GM18508 (cell line): Measurements from ENCODE around the gene NDUFV1.
"Not testable (repeated sequence)": the region's sequence is repeated elsewhere in the genome, so short reads cannot be mapped to it uniquely, and the experiment has no call there.

ENCODE experiments used
- ATAC-seq: cut with Tn5 transposase; IDR thresholded peaks from one replicate; pipeline ENCODE4 v1.9.1; 2021; ENCODE audit warnings: moderate number of reproducible peaks; ENCODE audit not compliant: insufficient read depth, unreplicated experiment

Gene NDUFV1

DNA sequence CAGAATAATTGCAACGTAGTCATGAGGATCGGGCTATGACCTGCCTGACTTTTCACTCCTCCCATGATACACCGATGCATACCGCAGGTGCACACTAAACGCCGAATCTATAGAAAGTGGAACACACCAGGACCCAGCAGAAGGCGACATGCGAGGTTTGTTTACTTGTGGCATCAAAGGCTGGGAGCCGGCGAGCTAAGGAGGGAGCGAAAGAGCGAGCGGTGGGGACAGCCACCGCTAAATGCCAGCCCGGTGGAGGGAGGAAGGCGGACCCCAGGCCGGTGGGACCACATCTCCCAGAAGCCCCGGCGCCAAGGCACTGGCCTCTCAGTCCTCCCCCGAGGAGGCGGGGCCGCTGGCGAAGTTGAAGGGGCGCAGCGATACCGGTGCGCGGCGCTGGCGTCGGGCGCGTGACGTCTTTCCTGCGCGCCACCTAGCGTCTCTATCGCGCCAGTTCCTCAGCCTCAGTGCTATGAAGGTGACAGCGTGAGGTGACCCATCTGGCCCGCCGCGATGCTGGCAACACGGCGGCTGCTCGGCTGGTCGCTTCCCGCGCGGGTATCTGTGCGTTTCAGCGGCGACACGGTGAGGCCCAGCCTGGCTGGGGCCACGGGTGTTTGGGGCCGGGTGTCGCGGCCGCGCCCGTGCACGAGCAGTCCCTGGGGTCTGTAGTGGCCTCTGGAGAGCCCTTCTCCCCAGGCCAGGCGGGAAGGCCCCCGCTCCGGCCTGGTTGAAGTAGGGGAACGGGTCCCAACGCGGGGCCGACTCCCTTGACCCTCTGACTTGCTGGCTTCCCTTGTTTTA lies at the start of gene NDUFV1:
Gene NDUFV1, plus strand, starts transcription at position 445 of the 804 bp plus-strand sequence. Its CDS starts 69 bp downstream, at position 514.
- peak; percentile 63 for ATAC-seq

DNA sequence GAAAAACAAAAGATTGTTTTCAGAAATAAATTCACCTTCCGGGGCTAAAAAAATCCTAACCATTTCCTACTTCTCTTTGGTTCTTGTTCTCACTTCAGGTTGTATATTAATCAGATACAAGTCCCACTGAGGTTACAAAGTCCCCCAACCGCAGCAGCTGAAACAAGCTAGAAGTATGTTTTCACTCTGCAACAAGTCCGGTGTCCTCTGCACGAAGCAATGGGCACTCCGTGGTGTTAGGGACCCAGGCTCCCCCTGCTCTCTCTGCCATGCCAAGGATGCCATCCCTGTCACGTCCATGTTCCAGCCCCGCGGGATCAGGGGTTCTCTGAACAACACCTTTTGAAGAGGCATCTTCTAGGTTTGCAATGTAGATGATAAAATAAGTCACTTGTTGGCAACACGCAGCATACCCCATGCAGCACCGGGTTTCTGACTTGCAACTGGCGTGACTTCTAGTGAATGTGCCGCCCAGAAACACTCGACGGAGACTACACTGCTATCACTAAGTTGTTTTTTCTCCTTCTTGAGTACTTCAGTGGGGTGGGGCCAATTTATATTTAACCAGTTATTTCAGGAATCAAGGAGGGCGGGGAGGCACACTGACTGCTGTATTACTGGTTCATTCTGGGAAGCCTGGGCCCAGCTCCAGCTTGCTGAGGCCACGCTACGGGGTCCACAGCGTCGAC lies 48.5 kb upstream of the NDUFV1 start:
- no peak for ATAC-seq

DNA sequence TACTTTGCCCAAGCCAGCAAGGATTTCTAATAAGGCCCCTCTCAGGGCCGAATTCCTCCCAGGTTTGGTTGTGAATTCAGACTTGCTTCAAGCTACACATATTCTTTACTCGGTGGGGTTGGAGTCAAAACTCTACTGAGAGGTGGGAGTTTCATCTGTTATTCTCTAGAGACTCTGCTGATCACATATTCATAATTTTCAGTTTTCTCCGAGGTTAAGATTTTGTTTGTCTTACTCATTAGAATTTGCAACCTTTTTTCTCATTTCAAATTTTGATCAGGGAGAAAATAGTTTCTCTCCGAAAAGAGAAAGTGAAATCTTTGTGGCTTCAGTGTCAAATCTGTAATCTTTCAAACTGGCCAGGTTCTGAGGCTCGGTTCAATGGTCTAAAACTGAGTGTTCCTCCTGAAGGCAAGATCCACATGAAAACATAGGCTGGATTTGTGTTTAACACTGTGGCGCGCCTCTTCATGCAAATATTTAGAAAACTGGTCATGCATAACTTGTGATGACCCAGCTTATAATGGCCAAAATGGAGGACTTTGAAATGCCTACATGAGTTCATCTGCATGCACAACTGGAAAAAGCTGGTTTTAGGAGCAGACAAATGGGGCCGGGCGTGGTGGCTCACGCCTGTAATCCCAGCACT lies 44.6 kb upstream of the NDUFV1 start:
- peak; percentile 44 for ATAC-seq

DNA sequence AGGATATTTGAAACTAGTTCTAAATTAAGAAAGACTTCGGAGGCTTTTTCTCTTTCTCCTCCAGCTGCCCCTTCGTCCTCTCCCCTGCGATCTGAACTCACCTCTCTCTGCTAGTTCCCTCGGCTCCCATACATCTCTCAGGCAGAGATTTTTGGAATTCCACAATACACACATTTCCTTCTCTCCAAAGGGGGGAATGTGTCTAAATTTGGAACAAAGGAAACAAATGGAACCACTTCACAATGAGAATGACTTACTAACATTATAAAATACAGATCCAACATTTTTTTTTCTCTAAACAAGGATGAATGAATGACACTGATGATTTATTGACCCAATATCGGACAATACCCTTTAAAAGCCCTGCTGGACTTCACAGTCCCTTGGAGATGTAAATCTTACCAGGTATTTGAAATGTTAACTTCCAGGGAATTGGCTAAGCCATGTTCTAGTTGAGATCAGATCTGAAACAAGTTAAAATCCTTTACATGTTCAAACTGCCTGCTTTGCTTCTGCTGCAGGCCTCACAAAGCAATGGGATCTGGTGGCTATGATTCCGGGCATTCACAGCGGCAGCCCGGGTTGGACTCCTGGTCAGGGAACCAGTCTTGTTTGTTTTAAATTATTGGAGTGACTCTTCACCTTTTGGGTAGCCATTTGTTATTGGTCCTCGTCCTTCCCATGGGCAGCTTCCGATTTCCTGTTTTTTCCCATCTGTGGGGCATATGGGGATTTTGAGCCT lies 43.6 kb upstream of the NDUFV1 start:
- no peak for ATAC-seq

DNA sequence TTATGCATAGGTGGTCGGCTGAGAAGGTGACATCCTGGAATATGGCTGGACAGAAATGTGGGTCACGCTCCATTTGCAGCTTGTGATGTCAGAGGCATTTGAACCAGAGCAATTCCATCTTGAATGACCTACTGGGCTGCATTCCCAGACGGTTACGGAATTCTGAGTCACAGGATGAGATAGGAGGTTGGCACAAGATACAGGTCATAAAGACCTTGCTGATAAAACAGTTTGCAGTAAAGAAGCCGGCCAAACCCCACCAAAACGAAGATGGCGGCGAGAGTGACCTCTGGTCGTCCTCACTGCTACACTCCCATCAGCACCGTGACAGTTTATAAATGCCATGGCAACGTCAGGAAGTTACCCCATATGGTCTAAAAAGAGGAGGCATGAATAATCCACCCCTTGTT lies 43.0 kb upstream of the NDUFV1 start:
- ATAC-seq: not testable (repeated sequence)

DNA sequence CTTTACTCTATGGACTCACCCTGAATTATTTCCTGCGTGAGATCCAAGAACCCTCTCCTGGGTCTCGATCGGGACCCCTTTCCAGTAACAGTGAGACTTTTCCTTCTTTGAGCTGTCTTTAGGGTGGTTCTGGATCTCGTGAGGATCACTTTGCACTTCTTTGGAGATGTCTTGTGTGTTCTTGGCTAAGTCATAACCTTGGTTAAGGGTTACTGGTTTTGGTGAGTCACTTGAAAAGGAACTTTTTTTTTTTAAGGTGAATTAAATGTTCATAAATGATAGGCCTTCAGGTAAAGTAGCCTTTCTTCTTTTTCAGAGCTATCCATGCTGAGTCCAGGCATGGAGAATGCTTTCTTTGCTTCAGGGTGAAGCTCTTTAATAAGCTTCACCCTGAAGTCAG lies 42.5 kb upstream of the NDUFV1 start:
- ATAC-seq: no peak

DNA sequence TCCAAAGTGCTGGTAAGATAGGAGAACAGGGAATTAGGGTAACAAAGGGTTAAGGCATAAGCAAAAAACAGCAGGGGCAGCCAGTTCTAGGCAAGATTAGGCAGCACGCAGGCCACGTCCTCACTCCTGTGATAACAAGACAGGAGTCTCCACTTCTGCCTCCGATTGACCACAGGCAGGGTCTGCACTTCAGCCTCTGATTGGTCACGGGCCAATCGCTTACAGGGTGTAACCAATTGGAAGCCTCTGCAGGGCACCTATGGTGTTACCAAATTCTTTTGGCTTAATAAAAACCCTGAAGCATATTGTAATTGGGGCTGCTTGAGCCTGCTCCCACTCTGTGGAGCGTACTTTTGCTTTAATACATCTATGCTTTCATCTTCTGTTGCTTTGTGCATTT lies 35.3 kb upstream of the NDUFV1 start:
- ATAC-seq: no peak

DNA sequence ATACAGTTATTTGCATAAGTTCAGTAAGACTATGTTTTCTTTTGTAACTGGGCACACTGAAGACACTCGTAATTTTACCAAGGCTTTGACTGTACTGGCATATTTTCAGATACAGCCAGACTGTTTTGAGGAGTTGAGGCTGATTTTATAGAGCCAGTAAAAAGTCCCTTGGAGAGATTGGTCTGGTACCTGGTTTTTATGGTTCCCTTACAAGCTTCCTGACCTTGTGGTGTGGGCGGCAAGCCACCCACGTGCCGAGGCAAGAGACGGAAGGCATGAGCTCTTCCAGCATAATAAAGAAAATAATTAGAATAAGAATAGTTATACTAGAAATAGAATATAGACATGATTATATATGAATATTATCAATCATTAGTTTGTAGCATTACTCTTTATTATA lies 34.4 kb upstream of the NDUFV1 start:
- ATAC-seq: no peak

DNA sequence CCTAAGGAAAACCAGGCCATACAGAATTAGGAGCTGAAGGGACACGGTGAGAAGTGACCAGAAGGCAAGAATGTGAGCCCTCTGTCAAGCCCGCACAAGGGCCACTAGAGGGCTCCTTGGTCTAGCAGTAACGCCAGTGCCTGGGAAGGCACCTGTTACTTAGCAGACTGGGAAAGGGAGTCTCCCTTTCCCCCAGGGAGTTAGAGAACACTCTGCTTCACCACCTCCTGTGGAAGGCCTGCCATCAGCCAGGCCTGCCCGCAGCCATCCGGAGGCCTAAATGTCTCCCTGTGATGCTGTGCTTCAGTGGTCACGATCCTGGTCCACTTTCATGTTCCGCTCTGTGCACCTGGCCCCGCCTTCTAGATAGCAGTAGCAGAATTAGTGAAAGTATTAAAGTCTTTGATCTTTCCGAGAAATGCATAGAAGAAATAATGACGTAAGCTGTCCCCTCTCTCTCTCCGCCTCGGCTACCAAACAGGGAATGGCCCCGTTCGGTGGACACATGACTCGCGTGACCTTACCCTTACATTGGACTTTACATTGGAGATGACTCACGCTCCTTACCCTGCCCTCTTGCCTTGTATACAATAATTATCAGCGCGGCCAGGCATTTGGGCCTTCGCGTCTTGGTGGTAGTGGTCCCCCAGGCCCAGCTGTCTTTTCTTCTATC lies 33.9 kb upstream of the NDUFV1 start:
- ATAC-seq: no peak

DNA sequence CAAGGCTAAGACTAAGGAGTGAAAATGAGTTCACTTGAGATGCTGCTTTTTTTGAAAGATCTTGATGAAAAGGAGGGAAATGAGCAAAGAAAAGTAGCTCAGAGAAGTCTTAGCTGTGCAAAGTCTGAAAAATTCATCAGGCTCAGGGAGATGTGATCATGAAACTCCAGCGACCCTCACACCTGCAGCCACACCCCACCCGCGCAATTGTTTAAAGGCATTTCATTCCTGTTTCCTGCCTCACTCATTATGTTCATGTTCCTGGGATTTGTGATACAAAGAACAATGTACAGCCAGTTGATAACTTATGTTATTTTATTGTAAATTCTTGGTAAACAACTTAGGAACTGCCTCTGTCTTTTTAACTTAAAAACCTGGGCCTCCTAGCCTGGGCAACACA lies 31.8 kb upstream of the NDUFV1 start:
- no peak for ATAC-seq

DNA sequence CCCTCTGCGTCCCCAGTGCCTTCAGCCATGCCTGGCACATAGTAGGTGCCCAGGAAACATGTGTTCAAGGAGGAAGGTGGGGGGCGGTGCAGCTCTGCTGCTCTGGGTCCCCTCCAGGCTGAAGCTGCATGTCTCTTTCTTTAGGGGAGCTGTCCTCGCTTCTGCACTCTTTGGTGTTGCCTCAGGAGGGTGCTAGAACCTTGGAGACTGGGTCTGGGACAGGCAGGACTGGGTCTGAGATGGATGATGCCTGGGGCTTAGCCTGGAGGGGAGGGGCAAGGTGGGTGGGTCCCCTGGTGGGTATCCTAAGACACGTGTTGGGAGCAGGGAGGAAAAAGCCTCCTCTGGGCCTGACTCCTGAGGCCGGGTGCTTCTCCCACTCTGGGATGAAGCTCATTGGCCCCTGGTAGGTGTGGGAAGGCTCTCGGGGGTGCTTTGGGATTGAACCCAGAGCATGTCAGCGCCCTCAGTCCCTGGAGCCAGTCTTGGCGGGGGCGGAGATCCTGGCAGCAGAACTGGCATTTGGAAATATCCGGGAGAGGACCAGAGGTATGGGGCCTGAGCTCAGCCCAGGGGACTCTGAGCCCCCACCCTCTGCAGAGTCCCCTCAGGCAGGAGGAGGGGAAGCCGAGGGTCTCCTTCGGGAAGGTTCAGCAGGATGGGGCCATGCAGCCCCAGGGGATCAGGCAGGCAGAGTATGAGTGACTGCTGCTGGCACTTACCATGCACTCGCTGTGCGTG lies 29.8 kb upstream of the NDUFV1 start:
- ATAC-seq: no peak

DNA sequence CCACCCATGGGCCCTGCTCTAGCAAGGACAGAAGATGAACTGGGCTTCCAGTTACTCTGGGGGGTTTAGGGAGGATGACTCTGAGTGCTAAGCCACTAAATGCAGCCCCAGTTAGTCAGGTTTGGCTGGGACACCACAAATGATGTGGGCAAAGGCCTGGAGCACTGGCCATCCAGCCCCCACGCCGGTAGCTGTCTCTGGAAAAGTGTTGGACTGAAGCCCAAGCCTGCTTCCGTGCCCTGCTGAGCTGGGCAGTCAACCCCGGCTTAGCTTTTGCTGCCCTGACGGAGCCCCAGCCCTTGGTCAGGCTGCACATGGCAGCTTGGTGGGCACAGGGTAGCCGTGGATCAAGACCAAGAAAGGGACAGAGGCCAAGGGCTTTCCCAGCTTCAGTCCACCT lies 28.8 kb upstream of the NDUFV1 start:
- no peak for ATAC-seq

DNA sequence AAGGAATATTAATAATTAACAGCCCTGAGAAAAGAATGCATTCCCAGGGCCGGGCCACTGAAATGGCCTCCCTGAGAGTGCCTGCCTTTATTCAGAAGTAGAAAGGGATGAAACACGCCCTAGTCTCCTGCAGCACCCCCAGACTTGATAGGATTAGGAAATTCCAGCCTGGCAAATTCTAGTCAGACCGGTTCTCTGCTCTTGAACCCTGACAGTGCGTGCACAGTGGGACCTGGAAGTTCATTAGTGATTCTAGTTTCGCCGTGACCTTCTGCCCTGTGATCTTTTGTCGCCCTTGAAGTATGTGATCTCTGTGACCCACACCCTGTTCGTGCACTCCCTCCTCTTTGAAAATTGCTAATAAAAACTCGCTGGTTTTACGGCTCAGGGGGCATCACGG lies 25.3 kb upstream of the NDUFV1 start:
- ATAC-seq: no peak

DNA sequence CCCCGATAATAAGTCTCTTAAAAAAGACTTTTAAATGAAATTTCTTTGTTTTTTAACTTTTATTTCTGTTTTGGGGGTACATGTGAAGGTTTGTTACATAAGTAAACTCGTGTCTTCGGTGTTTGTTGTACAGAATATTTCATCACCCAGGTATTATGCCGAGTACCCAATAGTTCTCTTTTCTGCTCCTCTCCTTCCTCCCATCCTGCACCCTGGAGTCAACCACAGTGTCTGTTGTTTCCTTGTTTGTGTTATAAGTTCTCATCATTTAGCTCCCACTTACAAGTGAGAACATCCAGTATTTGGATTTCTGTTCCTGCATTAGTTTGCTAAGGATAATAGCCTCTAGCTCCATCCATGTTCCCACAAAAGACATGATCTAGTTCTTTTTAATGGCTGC lies 24.7 kb upstream of the NDUFV1 start:
- no peak for ATAC-seq

DNA sequence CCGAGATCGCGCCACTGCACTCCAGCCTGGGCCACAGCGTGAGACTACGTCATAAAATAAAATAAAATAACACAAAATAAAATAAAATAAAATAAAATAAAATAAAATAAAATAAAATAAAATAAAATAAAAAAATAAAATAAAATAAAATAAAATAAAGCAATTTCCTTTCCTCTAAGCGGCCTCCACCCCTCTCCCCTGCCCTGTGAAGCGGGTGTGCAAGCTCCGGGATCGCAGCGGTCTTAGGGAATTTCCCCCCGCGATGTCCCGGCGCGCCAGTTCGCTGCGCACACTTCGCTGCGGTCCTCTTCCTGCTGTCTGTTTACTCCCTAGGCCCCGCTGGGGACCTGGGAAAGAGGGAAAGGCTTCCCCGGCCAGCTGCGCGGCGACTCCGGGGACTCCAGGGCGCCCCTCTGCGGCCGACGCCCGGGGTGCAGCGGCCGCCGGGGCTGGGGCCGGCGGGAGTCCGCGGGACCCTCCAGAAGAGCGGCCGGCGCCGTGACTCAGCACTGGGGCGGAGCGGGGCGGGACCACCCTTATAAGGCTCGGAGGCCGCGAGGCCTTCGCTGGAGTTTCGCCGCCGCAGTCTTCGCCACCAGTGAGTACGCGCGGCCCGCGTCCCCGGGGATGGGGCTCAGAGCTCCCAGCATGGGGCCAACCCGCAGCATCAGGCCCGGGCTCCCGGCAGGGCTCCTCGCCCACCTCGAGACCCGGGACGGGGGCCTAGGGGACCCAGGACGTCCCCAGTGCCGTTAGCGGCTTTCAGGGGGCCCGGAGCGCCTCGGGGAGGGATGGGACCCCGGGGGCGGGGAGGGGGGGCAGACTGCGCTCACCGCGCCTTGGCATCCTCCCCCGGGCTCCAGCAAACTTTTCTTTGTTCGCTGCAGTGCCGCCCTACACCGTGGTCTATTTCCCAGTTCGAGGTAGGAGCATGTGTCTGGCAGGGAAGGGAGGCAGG lies 23.2 kb upstream of the NDUFV1 start, which contains the start of gene GSTP1:
Gene GSTP1, plus strand, starts transcription at position 566 of the 958 bp plus-strand sequence. Its CDS starts 32 bp downstream, at position 598.
- no peak for ATAC-seq

DNA sequence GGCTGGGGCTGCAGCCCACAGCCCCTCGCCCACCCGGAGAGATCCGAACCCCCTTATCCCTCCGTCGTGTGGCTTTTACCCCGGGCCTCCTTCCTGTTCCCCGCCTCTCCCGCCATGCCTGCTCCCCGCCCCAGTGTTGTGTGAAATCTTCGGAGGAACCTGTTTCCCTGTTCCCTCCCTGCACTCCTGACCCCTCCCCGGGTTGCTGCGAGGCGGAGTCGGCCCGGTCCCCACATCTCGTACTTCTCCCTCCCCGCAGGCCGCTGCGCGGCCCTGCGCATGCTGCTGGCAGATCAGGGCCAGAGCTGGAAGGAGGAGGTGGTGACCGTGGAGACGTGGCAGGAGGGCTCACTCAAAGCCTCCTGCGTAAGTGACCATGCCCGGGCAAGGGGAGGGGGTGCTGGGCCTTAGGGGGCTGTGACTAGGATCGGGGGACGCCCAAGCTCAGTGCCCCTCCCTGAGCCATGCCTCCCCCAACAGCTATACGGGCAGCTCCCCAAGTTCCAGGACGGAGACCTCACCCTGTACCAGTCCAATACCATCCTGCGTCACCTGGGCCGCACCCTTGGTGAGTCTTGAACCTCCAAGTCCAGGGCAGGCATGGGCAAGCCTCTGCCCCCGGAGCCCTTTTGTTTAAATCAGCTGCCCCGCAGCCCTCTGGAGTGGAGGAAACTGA lies 22.4 kb upstream of the NDUFV1 start:
- no peak for ATAC-seq
